ENCODE measurements around the gene UBL3.
A peak's percentile ranks its signal among the peaks of the same experiment; 100 is the strongest.

Gene UBL3

DNA sequence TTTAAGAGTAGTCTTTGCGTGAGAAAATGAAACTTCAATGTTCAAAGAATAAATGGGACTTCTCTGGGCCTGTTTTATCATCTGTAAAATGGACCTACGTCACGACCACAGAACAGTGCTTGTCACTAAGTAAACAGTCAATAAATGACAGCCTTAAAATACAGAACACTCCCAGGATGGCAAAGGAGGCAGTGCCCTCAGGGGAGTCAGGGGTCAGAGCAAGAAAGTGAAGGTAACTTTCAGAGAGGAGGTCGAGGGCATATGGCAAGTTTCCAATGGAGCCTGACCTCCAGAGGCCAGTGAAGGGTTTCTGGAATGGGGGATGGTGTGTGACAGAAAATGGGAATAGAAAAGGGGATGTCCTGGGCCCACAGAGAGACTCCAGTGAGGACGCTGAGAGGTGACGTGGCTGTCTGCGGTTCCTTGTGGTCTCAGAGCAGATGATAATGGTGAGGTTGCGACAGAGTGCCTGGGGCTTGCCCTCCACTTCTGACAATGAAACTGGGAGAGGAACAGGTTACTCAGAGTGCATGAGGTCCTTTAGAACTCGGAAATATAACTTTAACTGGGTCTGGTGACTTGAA lies 91.8 kb downstream of the UBL3 start:
- peak; percentile 47 for DNase-seq (ENCODE audit: low spot score)

DNA sequence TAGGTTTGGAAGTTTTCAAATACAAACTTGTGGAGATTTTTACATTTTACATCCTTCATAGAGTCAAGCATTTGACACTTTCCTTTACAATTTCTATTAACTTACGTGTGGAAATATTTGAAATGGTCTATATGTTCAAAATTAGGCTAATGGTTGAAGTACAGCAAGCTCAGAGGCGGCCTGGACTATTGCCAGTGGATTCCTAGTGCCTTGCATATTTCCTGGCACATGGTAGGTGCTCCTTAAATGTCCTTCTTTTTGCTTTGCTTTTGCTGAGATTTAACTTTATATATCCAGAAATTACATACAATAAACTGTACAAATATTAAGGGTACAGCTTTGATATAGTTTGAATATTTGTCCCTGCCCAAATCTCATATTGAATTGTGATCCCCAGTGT lies 93.9 kb downstream of the UBL3 start:
- no peak for DNase-seq (ENCODE audit: low spot score)

DNA sequence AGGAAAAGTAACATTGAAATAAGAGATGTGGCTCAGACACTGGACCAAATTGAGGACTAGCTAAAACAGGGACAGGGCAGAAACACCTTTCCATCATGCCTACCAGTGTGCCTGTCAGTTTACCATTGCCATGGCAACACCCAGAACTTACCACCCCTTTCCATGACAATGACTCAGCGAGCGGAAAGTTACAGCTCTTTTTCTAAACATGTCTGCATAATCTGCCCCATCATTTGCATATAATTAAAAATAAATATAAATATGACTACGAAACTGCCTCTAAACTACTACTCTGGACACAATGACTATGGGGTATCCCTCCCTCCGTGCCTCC lies 96.0 kb downstream of the UBL3 start:
- DNase-seq (ENCODE audit: low spot score) = no peak

DNA sequence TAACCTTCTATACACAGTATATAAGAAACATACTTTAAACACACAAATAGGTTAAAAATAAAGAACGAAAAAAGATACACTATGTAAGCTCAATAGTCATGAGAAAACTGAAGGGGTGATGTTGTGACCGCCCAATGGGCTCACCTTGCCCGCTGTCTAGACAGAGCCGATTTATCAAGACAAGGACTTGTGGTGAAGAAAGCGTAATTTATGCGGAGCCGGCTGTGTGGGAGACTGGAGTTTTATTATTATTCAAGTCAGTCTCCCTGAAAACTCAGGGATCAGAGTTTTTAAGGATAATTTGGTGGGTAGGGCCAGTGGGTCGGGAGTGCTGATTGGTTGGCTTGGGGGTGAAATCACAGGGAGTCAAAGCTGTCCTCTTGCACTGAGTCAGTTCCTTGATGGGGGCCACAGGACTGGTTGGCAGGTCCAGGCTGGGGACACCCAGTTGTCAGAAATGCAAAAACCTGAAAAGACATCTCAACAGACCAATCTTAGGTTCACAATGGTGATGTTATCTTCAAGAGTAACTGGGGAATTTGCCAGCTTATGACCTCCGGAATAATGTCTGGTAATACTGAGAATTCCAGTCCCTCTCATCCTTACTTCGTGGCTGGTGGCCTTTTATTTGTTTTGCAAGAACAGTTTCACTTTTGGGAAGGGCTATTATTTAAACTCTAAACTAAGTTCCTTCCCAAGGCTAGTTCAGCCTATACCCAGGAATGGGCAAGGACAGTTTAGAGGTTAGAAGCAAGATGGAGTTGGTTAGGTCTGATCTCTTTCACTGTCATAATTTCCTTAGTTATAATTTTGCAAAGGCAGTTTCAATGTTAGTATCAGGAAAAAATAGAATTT lies 96.6 kb downstream of the UBL3 start:
- DNase-seq (ENCODE audit: low spot score) = no peak

DNA sequence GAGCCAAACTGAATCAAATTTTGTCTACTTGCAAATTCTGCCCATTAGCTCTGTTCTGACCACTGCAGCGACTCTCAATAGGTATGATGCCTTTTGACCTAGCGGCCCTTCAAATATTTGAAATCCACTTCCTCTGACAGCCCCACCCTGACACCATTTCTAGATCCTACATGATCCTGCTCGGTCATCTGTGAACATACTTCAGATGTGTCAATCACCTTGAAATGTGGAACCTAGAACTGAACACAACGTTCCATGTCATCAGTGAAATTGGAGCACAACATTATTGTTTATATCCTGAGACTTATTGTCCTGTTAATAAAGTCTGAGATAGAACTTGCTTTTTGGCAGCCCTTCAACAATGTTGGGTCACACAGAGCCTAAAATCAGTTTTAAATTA lies 98.2 kb downstream of the UBL3 start:
- DNase-seq (ENCODE audit: low spot score) = no peak

DNA sequence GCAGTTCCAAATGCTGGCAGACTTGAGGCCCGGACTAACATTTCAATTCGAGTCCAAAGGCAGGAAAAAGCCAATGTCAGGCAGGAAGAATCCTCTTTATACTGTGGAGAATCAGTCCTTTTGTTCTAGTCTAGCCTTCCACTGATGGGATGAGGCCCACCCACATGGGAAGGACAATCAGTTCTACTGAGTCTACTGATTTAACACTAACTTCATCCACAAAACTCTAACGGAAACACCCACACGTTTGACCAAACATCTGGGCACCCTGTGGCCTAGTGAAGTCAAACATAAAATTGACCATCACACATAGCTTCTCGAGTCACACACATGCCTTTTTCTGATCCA lies 100.3 kb downstream of the UBL3 start:
- no peak for DNase-seq (ENCODE audit: low spot score)

DNA sequence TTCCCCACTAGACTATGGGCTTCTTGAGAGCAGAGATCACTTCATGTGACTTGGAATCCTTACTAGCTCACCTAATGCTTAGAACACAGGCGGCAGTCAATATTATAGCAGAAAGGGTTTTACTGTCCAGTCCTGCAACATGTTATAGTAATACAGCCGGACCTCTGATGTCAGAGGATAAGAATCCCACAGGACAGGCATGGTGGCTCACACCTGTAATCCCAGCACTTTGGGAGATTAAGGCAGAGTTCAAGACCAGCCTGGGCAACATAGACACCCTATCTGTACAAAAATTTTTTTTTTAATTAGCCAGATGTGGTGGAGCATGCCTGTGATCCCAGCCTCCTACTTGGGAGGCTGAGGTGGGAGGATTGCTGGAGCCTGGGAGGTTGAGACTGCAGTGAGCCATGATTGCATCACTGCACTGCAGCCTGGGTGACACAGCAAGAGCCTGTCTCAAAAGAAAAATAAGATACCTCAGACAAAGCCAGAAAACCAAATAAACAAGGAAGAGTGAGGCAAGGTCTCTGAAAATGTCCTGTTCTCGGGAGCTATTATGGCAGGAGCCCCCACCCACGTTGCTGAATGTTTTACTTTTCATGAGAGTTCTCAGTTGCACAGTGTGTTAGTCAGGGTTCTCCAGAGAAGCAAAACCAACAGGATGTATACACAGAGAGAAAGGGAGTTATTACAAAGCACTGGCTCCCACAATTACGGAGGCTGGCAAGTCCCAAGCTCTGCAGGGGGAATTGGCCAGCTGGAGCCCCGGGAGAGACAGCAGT lies 100.8 kb downstream of the UBL3 start:
- DNase-seq (ENCODE audit: low spot score) = no peak

DNA sequence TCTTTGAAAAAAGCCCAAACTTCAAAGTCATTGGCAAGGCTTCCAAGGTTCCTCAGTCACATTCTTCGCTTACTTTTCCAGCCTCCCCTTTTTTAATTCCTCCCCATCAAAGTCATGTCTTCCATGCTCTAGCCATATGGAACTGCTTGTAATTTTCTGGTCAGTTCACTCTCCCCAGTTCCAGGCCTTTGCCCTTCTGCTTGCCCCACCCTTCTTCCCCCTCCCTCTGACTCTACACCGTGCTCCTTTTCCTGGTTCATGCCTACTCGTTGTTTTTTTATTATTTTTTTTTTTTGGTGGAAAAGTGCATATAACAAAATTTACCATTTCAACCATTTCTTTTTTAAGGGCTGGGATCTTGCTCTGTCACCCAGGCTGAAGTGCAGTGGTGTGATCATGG lies 102.3 kb downstream of the UBL3 start:
- no peak for DNase-seq (ENCODE audit: low spot score)

DNA sequence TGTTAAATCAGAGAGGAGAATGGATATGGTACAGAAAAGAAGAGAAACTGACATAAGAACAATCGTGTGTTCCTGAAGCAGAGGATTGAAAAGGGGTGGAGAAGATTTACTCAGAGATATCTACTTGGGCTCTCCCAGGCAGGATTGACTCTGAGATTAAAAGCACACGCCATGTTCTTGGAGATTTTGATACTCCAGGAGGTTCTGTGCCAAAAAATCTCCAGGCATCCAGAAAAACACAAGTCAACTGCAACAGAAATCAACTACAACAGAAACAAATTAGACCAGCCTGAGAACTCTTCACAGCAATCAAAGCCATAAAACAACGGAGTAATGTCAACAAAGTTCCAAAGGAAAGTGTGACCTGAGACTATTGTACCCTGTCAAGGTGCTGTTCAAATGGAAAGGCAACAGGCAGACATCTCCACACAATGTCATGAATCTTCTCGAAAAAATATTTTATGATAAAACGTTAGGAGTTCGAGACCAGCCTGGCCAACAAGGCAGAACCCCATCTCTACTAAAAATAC lies 104.2 kb downstream of the UBL3 start:
- no peak for DNase-seq (ENCODE audit: low spot score)

DNA sequence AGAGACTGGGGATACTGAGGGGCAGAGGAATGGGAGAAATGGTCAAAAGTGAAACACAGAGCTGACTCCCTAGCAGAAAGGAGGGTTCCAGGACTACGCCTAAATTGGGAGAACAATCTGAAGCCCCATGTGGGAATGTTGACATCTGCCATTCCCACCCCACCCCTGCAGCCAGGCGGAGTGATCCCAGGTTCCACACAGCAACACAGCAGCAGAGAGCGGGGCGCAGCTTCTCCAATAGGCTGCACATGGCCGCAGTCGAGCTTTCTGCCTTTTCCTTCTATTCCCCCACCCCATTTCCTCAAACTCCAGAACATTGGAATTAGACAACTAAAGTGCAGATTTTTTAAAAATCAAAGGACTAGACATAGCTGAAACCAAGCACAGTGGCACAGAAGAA lies 104.7 kb downstream of the UBL3 start:
- no peak for DNase-seq (ENCODE audit: low spot score)

DNA sequence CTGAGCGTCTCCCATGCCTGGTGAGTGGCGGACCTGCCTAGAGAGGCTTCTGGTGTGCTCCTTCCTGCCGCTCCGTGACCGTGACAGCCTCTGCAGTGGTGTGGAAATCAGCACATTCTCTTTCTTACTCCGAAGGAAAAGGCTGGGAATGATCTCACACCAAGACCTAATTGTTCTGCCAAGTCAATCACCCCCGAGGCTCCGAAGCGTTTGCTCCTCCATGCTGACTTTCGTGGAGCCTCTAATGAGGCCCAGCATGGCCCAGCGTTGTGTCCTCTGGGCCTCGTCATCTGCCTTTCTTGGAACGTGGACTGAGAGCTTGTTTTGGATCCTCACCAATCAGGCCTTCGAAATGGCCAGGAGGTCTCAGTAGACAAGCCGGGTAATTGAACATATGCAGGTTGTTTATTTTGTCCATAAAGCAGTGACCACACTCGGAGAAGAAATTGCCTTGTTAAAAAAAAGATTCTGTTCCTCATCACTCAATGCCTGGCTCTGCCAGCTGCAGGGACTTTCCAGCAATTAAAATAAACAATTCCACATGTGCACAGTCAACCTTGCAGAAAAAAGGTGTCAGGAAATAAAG lies 107.1 kb downstream of the UBL3 start:
- no peak for DNase-seq (ENCODE audit: low spot score)

DNA sequence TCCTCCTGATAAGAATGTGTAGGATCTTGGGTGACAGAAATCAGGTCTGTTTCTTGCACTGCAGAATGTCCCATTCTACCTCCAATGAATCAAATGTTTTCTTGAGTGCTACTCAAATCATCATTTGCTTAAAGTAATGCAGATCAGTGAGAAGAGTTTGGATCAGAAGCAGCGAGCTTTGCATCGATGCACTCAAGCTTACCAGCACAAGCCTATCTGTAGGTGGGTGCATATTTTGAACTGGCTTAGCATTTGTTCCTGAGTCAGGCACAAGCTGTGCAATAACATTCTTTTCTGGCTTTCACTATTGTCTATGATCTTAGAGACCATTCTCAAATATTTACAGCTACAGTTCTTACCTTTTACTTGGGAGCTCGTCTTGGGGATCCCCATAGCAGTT lies 109.5 kb downstream of the UBL3 start:
- DNase-seq (ENCODE audit: low spot score) = no peak

DNA sequence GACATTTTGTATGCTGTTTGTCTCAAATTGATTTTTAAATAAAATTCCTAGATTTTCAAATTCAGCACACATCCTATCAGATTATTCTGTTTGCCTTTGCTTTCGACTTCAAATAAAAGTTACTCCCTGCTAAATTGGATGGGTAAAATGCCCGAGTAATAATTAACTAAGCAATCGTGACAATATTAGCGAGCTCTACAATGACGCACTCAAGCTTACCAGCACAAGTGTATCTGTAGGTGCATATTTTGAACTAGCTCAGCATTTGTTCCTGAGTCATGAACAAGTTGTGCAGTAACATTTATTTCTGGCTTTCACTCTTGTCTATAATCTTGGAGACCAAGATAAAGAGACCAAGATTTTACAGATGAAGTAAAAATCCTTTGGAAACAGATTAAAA lies 113.4 kb downstream of the UBL3 start:
- DNase-seq (ENCODE audit: low spot score) = no peak

DNA sequence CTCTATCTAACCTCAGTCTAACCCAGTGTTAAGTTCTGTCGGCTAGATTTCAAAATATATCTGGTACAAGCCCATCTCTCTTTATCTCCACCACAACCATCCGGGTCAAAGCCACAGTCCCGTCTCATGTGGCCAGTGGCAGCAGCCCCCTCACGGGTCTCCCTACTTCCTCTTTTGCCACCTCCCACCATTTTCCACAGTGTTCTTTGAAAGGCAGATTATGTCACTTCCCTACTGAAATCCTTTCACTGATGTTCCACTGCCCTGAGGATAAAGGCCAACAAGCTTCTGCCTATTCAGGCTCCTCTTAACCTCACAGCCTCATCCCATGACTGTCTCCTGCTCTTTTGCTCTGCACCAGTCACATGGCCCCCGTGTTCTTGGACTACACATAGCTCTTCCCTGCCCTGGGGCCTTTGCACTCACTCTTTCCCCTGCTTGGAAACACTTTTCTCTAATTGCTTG lies 117.2 kb downstream of the UBL3 start:
- DNase-seq (ENCODE audit: low spot score) = no peak

DNA sequence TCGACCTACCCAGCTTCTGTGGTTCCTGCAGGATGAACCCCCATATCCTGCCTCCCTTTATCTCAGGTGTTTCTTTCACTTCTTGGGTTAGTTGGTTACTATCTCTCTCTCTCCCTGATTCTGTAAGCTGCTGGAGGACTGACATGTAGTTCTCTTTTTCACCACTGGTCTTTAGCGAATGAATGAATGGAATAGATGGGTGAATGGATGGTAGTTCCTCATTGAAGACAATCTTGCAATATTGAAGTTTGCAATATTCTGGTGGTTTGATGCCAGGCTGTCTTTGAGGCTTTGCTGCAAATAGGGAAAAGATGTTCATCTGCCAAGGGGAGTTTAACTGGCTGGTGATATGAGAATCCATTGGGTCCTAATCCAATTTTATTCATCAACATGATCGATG lies 120.2 kb downstream of the UBL3 start:
- DNase-seq (ENCODE audit: low spot score) = no peak

DNA sequence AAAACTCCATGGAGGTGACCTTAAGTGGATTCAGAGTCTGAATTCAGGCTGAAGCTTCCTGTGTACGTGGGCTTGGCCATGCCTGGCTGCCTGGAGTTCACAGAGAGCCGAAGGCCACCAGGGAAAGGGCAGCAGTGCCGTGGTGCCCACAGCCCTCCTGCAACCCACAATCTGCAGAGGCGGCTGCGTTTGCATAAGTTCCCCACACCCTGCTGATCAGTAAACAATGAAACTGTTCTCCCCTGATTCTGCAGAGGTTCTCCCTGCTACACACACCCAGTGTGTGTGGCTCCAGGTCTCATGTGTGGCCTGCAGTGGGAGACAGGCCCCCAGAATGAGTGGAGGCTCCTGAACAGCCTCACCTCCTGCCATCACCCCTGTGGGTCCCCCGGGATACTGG lies 128.0 kb downstream of the UBL3 start:
- no peak for DNase-seq (ENCODE audit: low spot score)

DNA sequence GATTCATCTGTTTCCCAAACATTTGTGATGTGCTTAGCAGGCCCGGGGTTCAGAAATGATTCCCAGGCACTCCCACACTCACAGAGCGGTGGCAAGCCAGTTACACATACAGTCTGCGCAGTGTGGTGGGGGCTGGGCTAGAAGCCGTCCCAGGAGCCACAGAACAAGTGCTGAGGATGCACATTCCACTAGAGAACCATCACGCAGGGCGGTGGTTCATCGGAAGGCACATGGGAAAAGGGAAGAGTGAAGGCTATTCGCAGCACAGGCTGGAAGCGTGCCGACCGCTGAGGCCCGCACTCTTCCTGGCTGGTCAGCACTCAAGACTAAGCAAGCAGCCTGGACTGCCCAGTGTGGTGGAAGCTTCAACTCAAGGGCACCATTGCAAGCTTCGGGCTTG lies 128.7 kb downstream of the UBL3 start:
- DNase-seq (ENCODE audit: low spot score) = no peak

DNA sequence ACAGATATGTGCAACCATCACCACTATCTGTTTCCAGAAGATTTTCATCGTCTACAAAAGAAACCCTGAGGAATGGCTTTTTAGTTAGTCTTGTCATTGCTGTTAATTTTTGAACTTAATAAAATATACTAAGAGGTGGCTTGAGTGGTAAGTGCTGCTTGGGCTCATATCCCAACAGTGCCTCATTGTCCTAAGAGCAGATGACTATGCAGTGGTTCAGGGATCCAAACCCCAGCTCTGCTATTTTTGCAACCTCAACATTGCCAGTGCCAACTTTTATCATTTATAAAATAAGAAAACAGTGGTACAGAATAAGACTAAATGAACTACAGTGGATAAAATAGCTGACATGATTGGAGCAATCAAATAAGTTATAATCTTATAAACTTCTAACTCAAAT lies 131.7 kb downstream of the UBL3 start:
- no peak for DNase-seq (ENCODE audit: low spot score)

DNA sequence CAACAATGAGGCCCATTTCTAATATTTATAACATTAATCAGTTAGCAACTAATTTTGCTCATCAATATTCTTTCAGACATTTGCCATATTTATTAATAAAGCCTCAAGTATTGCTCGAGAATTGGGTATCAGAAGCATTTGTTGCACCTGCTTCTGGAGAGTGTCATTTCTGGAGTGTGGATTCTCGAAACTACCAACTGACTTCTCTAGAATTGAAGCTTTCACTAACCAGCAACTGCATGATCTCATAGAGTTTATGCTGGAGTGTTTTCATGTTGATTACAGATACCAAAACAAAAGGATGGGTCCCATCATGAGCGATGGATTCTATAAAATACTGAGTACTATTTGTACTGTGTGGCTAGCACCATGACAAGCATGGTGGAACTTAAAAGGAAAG lies 133.9 kb downstream of the UBL3 start:
- DNase-seq (ENCODE audit: low spot score) = no peak

Measured in globus pallidus (tissue), 1 donor.